CD14-positive monocyte (primary cell): ENCODE data around the gene EEFSEC. TPM values are rescaled to one million over a fixed set of nuclear protein-coding genes. Genes with fewer than 3 reads are reported as not detected.

Source experiments
- DNase-seq, 3 donors: peaks; one replicate each; pipeline ENCODE4 v3.0.0-alpha.2; 2011 to 2022
- H2AFZ ChIP-seq: 2 replicates; pipeline ENCODE4 v1.6.0; 2012; ENCODE audit warnings: mild to moderate bottlenecking, low read depth, low read length, inconsistent platforms; ENCODE audit not compliant: insufficient read depth, poor library complexity, severe bottlenecking
- H3K27ac ChIP-seq, 2 donors: 1 replicate in 1 of 2; 2 replicates in 1 of 2; pipeline ENCODE4 v1.5.1; 2012 to 2013; ENCODE audit warnings: low read length in 2 of 2, control low read depth in 1 of 2, inconsistent platforms in 1 of 2, low read depth in 1 of 2, mild to moderate bottlenecking in 1 of 2
- H3K27me3 ChIP-seq, 2 donors: one replicate each; pipeline versions ENCODE4 v1.6.0 to v1.6.1; 2011 to 2013; ENCODE audit warnings: low read length in 2 of 2; ENCODE audit not compliant: control insufficient read depth in 2 of 2, insufficient read depth in 2 of 2
- H3K36me3 ChIP-seq, 2 donors: replicated peaks in 1 of 2; 1 replicate in 1 of 2; 2 replicates in 1 of 2; pipeline versions ENCODE4 v1.5.1 to v1.6.1; 2012 to 2013; ENCODE audit warnings: low read length in 2 of 2, control low read depth in 1 of 2, inconsistent platforms in 1 of 2, mild to moderate bottlenecking in 1 of 2; ENCODE audit not compliant: insufficient read depth in 2 of 2, control insufficient read depth in 1 of 2
- H3K4me1 ChIP-seq, 2 donors: 1 replicate in 1 of 2; 2 replicates in 1 of 2; pipeline versions ENCODE4 v1.5.1 to v1.6.1; 2012 to 2013; ENCODE audit warnings: low read length in 2 of 2, control low read depth in 1 of 2, inconsistent platforms in 1 of 2, mild to moderate bottlenecking in 1 of 2, moderate library complexity in 1 of 2; ENCODE audit not compliant: insufficient read depth in 2 of 2, control insufficient read depth in 1 of 2
- H3K4me2 ChIP-seq: replicated peaks from 2 replicates; pipeline ENCODE3; 2012; ENCODE audit warnings: low read length, moderate library complexity, mild to moderate bottlenecking; ENCODE audit not compliant: poor library complexity, severe bottlenecking; ENCODE audit errors: extremely low read depth
- H3K4me3 ChIP-seq, 3 experiments: fragments of 200-600 bp in 1 of 3; sonication (generic) in 1 of 3; replicated peaks in 1 of 3; 1 replicate in 2 of 3; 2 replicates in 1 of 3; pipeline ENCODE4 v1.5.1; 2011 to 2013; ENCODE audit warnings: low read length in 3 of 3, mild to moderate bottlenecking in 3 of 3, control low read depth in 2 of 3, low read depth in 2 of 3, inconsistent platforms in 1 of 3, moderate library complexity in 1 of 3
- H3K79me2 ChIP-seq: 2 replicates; pipeline ENCODE4 v1.6.0; 2012; ENCODE audit warnings: mild to moderate bottlenecking, control low read depth, inconsistent platforms, low read length, moderate library complexity; ENCODE audit not compliant: insufficient read depth
- H3K9ac ChIP-seq: 2 replicates; pipeline ENCODE4 v1.6.0; 2017; ENCODE audit warnings: low read length, mild to moderate bottlenecking; ENCODE audit not compliant: insufficient read depth, poor library complexity, severe bottlenecking
- H3K9me3 ChIP-seq, 2 donors: replicated peaks in 1 of 2; 1 replicate in 1 of 2; 2 replicates in 1 of 2; pipeline versions ENCODE4 v1.5.1 to v1.6.1; 2012 to 2013; ENCODE audit warnings: low read length in 2 of 2, control low read depth in 1 of 2; ENCODE audit not compliant: control insufficient read depth in 1 of 2, insufficient read depth in 1 of 2
- H4K20me1 ChIP-seq: 2 replicates; pipeline ENCODE4 v1.6.0; 2012; ENCODE audit warnings: mild to moderate bottlenecking, low read length, control low read depth, moderate library complexity; ENCODE audit not compliant: insufficient read depth
- H3K27ac Mint-ChIP-seq, 7 donors: one replicate each; pipeline ENCODE4 v1.8.0; 2020; ENCODE audit warnings: mild to moderate bottlenecking in 7 of 7, mixed read lengths in 7 of 7, moderate library complexity in 6 of 7, inconsistent platforms in 2 of 7
- H3K27me3 Mint-ChIP-seq, 3 donors: one replicate each; pipeline ENCODE4 v1.8.0; 2021 to 2022; ENCODE audit warnings: low read depth in 3 of 3, mild to moderate bottlenecking in 3 of 3, mixed read lengths in 3 of 3, moderate library complexity in 3 of 3, inconsistent platforms in 1 of 3
- H3K36me3 Mint-ChIP-seq, 2 donors: one replicate each; pipeline ENCODE4 v1.8.0; 2020; ENCODE audit warnings: mixed read lengths in 2 of 2, inconsistent platforms in 1 of 2, mild to moderate bottlenecking in 1 of 2
- H3K4me1 Mint-ChIP-seq: one replicate; pipeline ENCODE4 v1.8.0; 2020; ENCODE audit warnings: mild to moderate bottlenecking, mixed read lengths
- H3K4me3 Mint-ChIP-seq, 2 donors: one replicate each; pipeline ENCODE4 v1.8.0; 2020; ENCODE audit warnings: mild to moderate bottlenecking in 2 of 2, mixed read lengths in 2 of 2, moderate library complexity in 1 of 2
- H3K9me3 Mint-ChIP-seq, 7 donors: one replicate each; pipeline ENCODE4 v1.8.0; 2020 to 2022; ENCODE audit warnings: mixed read lengths in 7 of 7, mild to moderate bottlenecking in 6 of 7, moderate library complexity in 6 of 7, inconsistent platforms in 2 of 7
- WGBS: methylation state at CpG from one replicate; pipeline ENCODE4 v1.1.5; 2013; ENCODE audit warnings: missing lambda C conversion rate; ENCODE audit not compliant: insufficient coverage; 5-methylcytosine and 5-hydroxymethylcytosine counted together
- intact Hi-C, 2 donors: fragments of 100-400 bp; cut with micrococcal nuclease; formaldehyde crosslinking; loops; one replicate each; pipeline versions ENCODE4 v1.15.0 to v1.15.1; 2023
- polyA plus RNA-seq, 3 donors: library from polyadenylated mRNA; depleted of rRNA in 1 of 3; unstranded in 2 of 3; stranded (reverse) in 1 of 3; fragments of 300-500 nt in 2 of 3; fragments of >200 nt in 1 of 3; fragmentation: Illumina TruSeq in 2 of 3; gene quantifications; 1 replicate in 2 of 3; 2 replicates in 1 of 3; pipeline ENCODE4 v1.2.3, GENCODE V29; 2012 to 2021
- TF ChIP-seq, protein P1 (sequence below): fragments of 200-600 bp; IDR thresholded peaks from one replicate; pipeline ENCODE4 v1.8.0; 2022; ENCODE audit warnings: antibody characterized with exemption, mild to moderate bottlenecking

EEFSEC gene
- polyA plus RNA-seq, 3 donors = 13.3 to 14.9 (median 14.9) TPM

DNA sequence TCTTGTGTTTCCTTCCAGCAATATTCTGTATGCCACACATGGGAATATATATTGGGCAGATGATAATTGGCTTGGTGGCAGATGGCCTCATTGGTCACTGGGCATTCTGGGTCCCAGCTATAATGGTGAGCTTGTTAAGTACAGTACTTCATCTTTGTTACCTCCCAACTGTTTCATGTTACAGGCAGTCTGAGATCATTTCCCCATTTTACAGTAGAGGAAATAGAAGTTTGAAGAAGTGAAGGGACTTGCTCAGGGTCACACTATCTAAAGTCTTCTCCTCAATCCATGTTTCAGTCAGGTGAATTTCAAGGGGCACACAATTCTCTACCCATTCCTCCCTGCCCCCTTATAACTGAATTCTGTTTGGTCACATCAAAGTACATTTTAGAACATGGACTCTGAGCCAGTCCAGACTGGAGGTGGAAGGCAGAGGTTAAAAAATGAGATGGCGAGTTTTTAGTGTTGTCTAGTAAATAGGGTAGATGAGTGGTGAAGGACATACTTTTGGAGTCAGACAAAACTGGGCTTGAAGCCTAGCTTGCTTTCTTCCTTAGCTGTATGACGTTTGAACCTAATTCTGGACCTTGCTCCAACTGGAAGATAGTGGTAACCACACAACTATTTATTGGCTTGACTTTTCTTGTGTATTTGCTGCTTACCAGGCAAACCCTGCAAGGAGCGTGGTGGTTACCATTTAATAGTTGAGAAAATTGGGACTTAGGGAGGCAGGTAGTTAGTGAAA, 2.5 kb downstream of the EEFSEC start:
- WGBS = 100% methylated on average over 2 of the region's 3 CpGs

DNA sequence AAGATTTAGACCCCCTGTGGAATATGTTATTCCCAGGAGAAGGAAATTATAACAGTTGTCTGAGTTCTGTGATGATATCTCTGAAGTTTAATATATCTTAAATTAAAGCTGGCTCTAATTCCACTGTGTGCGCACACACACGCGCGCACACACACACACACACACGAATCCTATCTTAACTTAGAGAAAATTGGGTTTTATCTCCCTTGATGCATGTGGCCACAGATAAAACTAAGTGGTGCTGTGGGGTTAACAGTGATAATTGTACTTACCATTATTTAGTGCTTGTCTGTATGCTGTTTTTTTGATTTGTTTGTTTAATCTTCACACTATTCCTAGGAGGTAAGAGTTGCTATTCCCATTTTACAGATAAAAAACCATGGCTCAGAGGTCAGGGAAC, 7.4 kb downstream of the EEFSEC start:
- Histone ChIP-seq H3K4me3 (no peak overlapping the region), H3K79me2 (peaks cover 22% of the 10 kb centered on the region), H4K20me1 (peaks cover 8% of the 10 kb centered on the region), H3K27ac (no peak overlapping the region), H3K4me1 (peaks cover 5 to 6% of the 10 kb centered on the region in 2 donors), H2AFZ (no peak overlapping the region), H3K4me2 (no peak overlapping the region), H3K36me3 (peaks cover 9 to 55% of the 10 kb centered on the region in 2 donors), H3K9me3 (no peaks in the 10 kb centered on the region), H3K9ac (no peak overlapping the region), H3K27me3 (no peaks in the 10 kb centered on the region)
- Mint-ChIP-seq H3K27ac (no peak overlapping the region), H3K4me1 (peaks cover 5% of the 10 kb centered on the region), H3K27me3 (no peaks in the 10 kb centered on the region), H3K9me3 (peaks cover 0 to 1% (median 0%) of the 10 kb centered on the region in 7 donors), H3K4me3 (no peak overlapping the region), H3K36me3 (peaks cover 55 to 61% of the 10 kb centered on the region in 2 donors)
- WGBS = no CpG with 5 or more reads among the region's 5 CpGs
- TF ChIP-seq, protein P1, sequence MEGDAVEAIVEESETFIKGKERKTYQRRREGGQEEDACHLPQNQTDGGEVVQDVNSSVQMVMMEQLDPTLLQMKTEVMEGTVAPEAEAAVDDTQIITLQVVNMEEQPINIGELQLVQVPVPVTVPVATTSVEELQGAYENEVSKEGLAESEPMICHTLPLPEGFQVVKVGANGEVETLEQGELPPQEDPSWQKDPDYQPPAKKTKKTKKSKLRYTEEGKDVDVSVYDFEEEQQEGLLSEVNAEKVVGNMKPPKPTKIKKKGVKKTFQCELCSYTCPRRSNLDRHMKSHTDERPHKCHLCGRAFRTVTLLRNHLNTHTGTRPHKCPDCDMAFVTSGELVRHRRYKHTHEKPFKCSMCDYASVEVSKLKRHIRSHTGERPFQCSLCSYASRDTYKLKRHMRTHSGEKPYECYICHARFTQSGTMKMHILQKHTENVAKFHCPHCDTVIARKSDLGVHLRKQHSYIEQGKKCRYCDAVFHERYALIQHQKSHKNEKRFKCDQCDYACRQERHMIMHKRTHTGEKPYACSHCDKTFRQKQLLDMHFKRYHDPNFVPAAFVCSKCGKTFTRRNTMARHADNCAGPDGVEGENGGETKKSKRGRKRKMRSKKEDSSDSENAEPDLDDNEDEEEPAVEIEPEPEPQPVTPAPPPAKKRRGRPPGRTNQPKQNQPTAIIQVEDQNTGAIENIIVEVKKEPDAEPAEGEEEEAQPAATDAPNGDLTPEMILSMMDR = no peak
- DNase-seq = no peak
- intact Hi-C loops = no loop called here

More for the DNA sequence above, 2.5 kb downstream of the EEFSEC start:
- DNase-seq = peak in 2 of 3 donors; percentile 28 to 34
- Mint-ChIP-seq H3K4me3 (peak overlapping the region in 1 of 2 donors; percentile 36), H3K36me3 (peaks cover 29 to 32% of the 10 kb centered on the region in 2 donors), H3K9me3 (peaks cover 0 to 7% (median 2%) of the 10 kb centered on the region in 7 donors), H3K27ac (peak overlapping the region; percentile 25 to 86 (median 67)), H3K27me3 (peaks cover 0 to 5% (median 2%) of the 10 kb centered on the region in 3 donors), H3K4me1 (peaks cover 25% of the 10 kb centered on the region)
- TF ChIP-seq, protein P1 = no peak
- peaks cover 25% of the 10 kb centered on the region in 2 donors for H3K4me1 ChIP-seq
- no peaks in the 10 kb centered on the region for H3K27me3 ChIP-seq
- no peaks in the 10 kb centered on the region for H3K9me3 ChIP-seq
- H4K20me1 ChIP-seq = no peaks in the 10 kb centered on the region
- H3K27ac ChIP-seq = peak overlapping the region in 1 of 2 donors; percentile 57
- H3K4me3 ChIP-seq = peak overlapping the region in 1 of 3 experiments; percentile 12
- no peak overlapping the region for H3K4me2 ChIP-seq
- no peak overlapping the region for H3K9ac ChIP-seq
- peak overlapping the region; percentile 25 for H2AFZ ChIP-seq
- peaks cover 4 to 34% of the 10 kb centered on the region in 2 donors for H3K36me3 ChIP-seq
- intact Hi-C loops = no loop called here
- H3K79me2 ChIP-seq = peaks cover 30% of the 10 kb centered on the region
